Endothelial cell (in vitro differentiated cells): ENCODE measurements around the gene ATXN1. TPM values are rescaled to one million over a fixed set of nuclear protein-coding genes. Genes with fewer than 3 reads are reported as not detected.

Experiments used
- DNase-seq: peaks from one replicate; pipeline ENCODE4 v3.0.0; 2021; ENCODE audit warnings: low spot score
- H3K27ac Mint-ChIP-seq: one replicate; pipeline ENCODE4 v1.8.0; 2021; ENCODE audit warnings: mixed read lengths, inconsistent platforms; ENCODE audit not compliant: unreplicated experiment
- H3K27me3 Mint-ChIP-seq: one replicate; pipeline ENCODE4 v1.8.0; 2021; ENCODE audit warnings: mild to moderate bottlenecking, moderate library complexity, mixed read lengths, inconsistent platforms; ENCODE audit not compliant: unreplicated experiment
- H3K36me3 Mint-ChIP-seq: one replicate; pipeline ENCODE4 v1.8.0; 2021; ENCODE audit warnings: mild to moderate bottlenecking, low read depth, mixed read lengths, inconsistent platforms; ENCODE audit not compliant: unreplicated experiment
- H3K4me1 Mint-ChIP-seq: one replicate; pipeline ENCODE4 v1.8.0; 2021; ENCODE audit warnings: mild to moderate bottlenecking, mixed read lengths, inconsistent platforms; ENCODE audit not compliant: unreplicated experiment
- H3K4me3 Mint-ChIP-seq: one replicate; pipeline ENCODE4 v1.8.0; 2021; ENCODE audit warnings: mild to moderate bottlenecking, mixed read lengths, inconsistent platforms; ENCODE audit not compliant: unreplicated experiment
- H3K9me3 Mint-ChIP-seq: one replicate; pipeline ENCODE4 v1.8.0; 2021; ENCODE audit warnings: mixed read lengths, inconsistent platforms; ENCODE audit not compliant: unreplicated experiment
- total RNA-seq: library from RNA; stranded (reverse); fragmentation: NEBNext Ultra II Directional; extraction: Animal tissue kit (Norgen Biotek cat#: 25700); gene quantifications from one replicate; pipeline ENCODE4 v1.2.1, GENCODE V29; 2021; ENCODE audit not compliant: unreplicated experiment
- TF ChIP-seq, protein P1 (sequence below): fragments of 200-600 bp; sonication (generic); IDR thresholded peaks from one replicate; pipeline ENCODE4 v1.5.0; 2021; ENCODE audit warnings: antibody characterized with exemption; ENCODE audit not compliant: unreplicated experiment

The ATXN1 gene
- total RNA-seq, 1 donor from 2014 or later: 18.7 TPM

DNA sequence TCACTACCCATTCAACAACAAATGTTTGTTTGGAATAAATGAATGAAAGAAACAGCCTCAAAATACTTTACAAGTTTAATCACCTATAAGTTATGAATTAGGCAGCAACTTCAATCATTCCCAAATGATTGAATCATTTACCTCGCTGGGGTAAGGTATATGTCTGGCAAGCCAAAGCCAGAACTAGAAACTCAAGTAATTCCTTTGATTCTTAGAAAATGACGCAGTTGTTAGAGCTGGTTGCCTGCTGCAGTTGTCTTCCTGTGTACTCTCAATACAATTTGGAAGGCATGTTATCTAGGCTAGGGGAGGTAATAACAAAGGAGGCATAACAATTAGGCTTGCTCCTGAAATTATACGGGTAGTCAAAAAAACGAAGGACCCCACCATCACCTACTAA is 160.6 kb downstream of the ATXN1 start:
- H3K4me1 Mint-ChIP-seq: no peaks in the 10 kb centered on the region
- H3K4me3 Mint-ChIP-seq: no peak overlapping the region
- H3K9me3 Mint-ChIP-seq: no peaks in the 10 kb centered on the region
- DNase-seq: no peak
- TF ChIP-seq, protein P1, sequence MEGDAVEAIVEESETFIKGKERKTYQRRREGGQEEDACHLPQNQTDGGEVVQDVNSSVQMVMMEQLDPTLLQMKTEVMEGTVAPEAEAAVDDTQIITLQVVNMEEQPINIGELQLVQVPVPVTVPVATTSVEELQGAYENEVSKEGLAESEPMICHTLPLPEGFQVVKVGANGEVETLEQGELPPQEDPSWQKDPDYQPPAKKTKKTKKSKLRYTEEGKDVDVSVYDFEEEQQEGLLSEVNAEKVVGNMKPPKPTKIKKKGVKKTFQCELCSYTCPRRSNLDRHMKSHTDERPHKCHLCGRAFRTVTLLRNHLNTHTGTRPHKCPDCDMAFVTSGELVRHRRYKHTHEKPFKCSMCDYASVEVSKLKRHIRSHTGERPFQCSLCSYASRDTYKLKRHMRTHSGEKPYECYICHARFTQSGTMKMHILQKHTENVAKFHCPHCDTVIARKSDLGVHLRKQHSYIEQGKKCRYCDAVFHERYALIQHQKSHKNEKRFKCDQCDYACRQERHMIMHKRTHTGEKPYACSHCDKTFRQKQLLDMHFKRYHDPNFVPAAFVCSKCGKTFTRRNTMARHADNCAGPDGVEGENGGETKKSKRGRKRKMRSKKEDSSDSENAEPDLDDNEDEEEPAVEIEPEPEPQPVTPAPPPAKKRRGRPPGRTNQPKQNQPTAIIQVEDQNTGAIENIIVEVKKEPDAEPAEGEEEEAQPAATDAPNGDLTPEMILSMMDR: no peak
- H3K36me3 Mint-ChIP-seq: no peaks in the 10 kb centered on the region
- H3K27me3 Mint-ChIP-seq: no peaks in the 10 kb centered on the region
- H3K27ac Mint-ChIP-seq: no peak overlapping the region

GRCh38 chr6:16600026-16600425 is 161.2 kb downstream of the ATXN1 start:
- DNase-seq: no peak
- Mint-ChIP-seq H3K36me3 (no peaks in the 10 kb centered on the region), H3K9me3 (no peaks in the 10 kb centered on the region), H3K27me3 (no peaks in the 10 kb centered on the region), H3K27ac (no peak overlapping the region), H3K4me1 (no peaks in the 10 kb centered on the region), H3K4me3 (no peak overlapping the region)
- TF ChIP-seq, protein P1: no peak

- H3K27ac Mint-ChIP-seq: no peak overlapping the region
- no peak overlapping the region for H3K4me3 Mint-ChIP-seq
- TF ChIP-seq, protein P1: no peak
- no peaks in the 10 kb centered on the region for H3K36me3 Mint-ChIP-seq
- H3K9me3 Mint-ChIP-seq: no peaks in the 10 kb centered on the region
- no peak for DNase-seq
- no peaks in the 10 kb centered on the region for H3K4me1 Mint-ChIP-seq
- no peaks in the 10 kb centered on the region for H3K27me3 Mint-ChIP-seq
Observed at GRCh38 chr6:16596616-16597331, 164.5 kb downstream of the ATXN1 start.

DNA sequence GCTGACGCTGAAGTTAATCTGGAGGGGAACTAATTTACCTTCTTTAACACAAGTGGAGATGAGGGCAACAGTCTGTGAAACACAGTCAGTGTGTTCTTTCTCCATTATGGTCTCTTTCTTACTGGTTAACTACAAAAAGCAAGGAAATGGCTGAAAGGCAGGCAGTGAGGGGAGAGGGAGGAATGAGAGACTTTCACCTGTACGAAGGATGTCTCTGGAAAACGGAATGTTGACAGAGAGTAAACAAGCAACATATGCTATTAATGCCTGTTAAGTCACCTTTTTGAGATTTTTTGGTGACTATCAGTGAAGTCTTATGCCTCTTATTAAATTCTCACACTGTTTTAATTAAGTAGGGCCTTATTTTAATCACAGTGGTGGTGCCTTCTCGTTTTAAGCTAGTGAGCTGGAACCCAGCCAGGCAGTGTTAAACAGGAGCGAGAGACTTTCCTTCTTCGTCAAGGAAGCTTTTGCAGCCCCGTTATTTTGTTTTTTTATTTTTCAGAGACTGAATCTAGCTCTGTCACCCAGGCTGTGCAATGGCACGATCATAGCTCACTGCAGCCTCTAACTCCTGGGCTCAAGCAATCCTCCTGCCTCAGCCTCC is 165.6 kb downstream of the ATXN1 start:
- Mint-ChIP-seq H3K36me3 (no peaks in the 10 kb centered on the region), H3K4me1 (no peaks in the 10 kb centered on the region), H3K4me3 (no peak overlapping the region), H3K9me3 (no peaks in the 10 kb centered on the region), H3K27ac (no peak overlapping the region), H3K27me3 (no peaks in the 10 kb centered on the region)
- DNase-seq: no peak
- TF ChIP-seq, protein P1: no peak

GRCh38 chr6:16594849-16595248 is 166.4 kb downstream of the ATXN1 start:
- no peak for DNase-seq
- H3K27ac Mint-ChIP-seq: no peak overlapping the region
- TF ChIP-seq, protein P1: no peak
- H3K4me1 Mint-ChIP-seq: no peaks in the 10 kb centered on the region
- no peak overlapping the region for H3K4me3 Mint-ChIP-seq
- no peaks in the 10 kb centered on the region for H3K9me3 Mint-ChIP-seq
- H3K27me3 Mint-ChIP-seq: no peaks in the 10 kb centered on the region
- no peaks in the 10 kb centered on the region for H3K36me3 Mint-ChIP-seq
